Aorta (tissue), 5 donors: ENCODE results near the gene APAF1. TPM values are rescaled to one million over a fixed set of nuclear protein-coding genes. Genes with fewer than 3 reads are reported as not detected.
A peak's percentile ranks its signal among the peaks of the same experiment; 100 is the strongest.

ENCODE experiments used
- ATAC-seq: fragments of 200-7000 bp; cut with Tn5 transposase; one replicate; pipeline ENCODE4 v1.9.1; 2022; ENCODE audit warnings: moderate library complexity; ENCODE audit not compliant: low FRiP score
- DNase-seq, 2 donors: peaks; one replicate each; pipeline ENCODE4 v3.0.0-alpha.2; 2020
- H3K27ac ChIP-seq, 2 donors: one replicate each; pipeline ENCODE4 v1.5.1; 2013; ENCODE audit warnings: low read length in 2 of 2, mild to moderate bottlenecking in 2 of 2, moderate library complexity in 2 of 2, control low read depth in 1 of 2, inconsistent platforms in 1 of 2, low read depth in 1 of 2
- H3K27me3 ChIP-seq, 2 donors: one replicate each; pipeline ENCODE4 v1.6.1; 2013; ENCODE audit warnings: control low read depth in 1 of 2, low read length in 1 of 2, mild to moderate bottlenecking in 1 of 2, moderate library complexity in 1 of 2; ENCODE audit not compliant: insufficient read depth in 2 of 2, control insufficient read depth in 1 of 2
- H3K36me3 ChIP-seq, 2 donors: one replicate each; pipeline ENCODE4 v1.6.1; 2013; ENCODE audit warnings: control low read depth in 1 of 2, low read length in 1 of 2, mild to moderate bottlenecking in 1 of 2; ENCODE audit not compliant: insufficient read depth in 2 of 2, control insufficient read depth in 1 of 2
- H3K4me1 ChIP-seq, 2 donors: one replicate each; pipeline ENCODE4 v1.6.1; 2013; ENCODE audit warnings: low read length in 2 of 2, control low read depth in 1 of 2, mild to moderate bottlenecking in 1 of 2, moderate library complexity in 1 of 2; ENCODE audit not compliant: insufficient read depth in 2 of 2, control insufficient read depth in 1 of 2
- H3K4me3 ChIP-seq, 2 donors: one replicate each; pipeline ENCODE4 v1.5.1; 2013; ENCODE audit warnings: low read length in 2 of 2, control low read depth in 1 of 2, mild to moderate bottlenecking in 1 of 2
- H3K9me3 ChIP-seq: one replicate; pipeline ENCODE4 v1.6.1; 2013; ENCODE audit warnings: mild to moderate bottlenecking, low read length; ENCODE audit not compliant: control insufficient read depth
- WGBS, 2 donors: extraction: QIAGEN DNeasy Blood & Tissue Kit; methylation state at CpG; one replicate each; pipeline ENCODE4 v1.1.7; 2013; 5-methylcytosine and 5-hydroxymethylcytosine counted together
- intact Hi-C, 2 donors: fragments of 100-400 bp; cut with DNase I; formaldehyde crosslinking; loops; one replicate each; pipeline versions ENCODE4 v1.14.2 to v1.15.0; 2022
- polyA plus RNA-seq, 2 donors: library from polyadenylated mRNA; stranded (reverse); fragments of 200-250 nt; gene quantifications; one replicate each; pipeline ENCODE4 v1.2.3, GENCODE V29; 2013
- total RNA-seq, 2 donors: library from RNA; stranded (reverse); fragmentation: NEBNext Ultra II Directional; extraction: Animal tissue kit (Norgen Biotek cat#: 25700); gene quantifications; one replicate each; pipeline ENCODE4 v1.2.1, GENCODE V29; 2021
- donor health status: healthy with polysubstance abuse.
- donor health status: Bipolar disorder and iron deficiency.
- donor health status: DM: no; HTN: no; CAD: no.
- donor health status: DM: no; HTN: no; CAD: no.
- donor health status: DM: yes; HTN: yes; CAD: no.

The APAF1 gene
- total and polyA plus RNA-seq, 4 donors: 5.6 to 30.4 (median 10.2) TPM

DNA sequence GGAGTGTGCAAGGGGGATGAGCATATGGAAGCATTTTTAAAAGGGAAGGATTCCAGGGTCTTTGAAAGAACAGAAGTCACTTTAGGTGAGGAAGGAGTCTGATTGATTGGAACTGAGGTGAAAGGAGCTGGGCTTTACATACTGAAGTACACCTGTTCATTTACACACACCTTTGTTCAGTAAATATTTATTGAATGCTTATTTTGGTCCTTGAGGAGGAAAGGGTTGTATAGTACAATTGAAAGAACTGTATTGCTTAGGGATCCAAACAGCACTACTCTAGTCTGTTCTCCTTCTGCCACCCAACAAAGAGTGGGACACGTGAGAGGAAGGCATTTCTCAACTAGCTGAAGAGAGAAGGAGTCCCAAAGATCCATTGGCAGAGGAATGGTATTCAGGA is 63.9 kb downstream of the APAF1 start:
- H3K9me3 ChIP-seq: no peaks in the 10 kb centered on the region
- no peak overlapping the region for H3K27ac ChIP-seq
- WGBS, 2 donors: 74 to 95% methylated on average over 1 of the region's 1 CpG
- H3K36me3 ChIP-seq: peaks cover 0 to 4% of the 10 kb centered on the region in 2 donors
- DNase-seq (no peak), ATAC-seq (no peak)
- no peaks in the 10 kb centered on the region for H3K27me3 ChIP-seq
- intact Hi-C loops: no loop called here
- no peaks in the 10 kb centered on the region for H3K4me1 ChIP-seq
- no peak overlapping the region for H3K4me3 ChIP-seq

DNA sequence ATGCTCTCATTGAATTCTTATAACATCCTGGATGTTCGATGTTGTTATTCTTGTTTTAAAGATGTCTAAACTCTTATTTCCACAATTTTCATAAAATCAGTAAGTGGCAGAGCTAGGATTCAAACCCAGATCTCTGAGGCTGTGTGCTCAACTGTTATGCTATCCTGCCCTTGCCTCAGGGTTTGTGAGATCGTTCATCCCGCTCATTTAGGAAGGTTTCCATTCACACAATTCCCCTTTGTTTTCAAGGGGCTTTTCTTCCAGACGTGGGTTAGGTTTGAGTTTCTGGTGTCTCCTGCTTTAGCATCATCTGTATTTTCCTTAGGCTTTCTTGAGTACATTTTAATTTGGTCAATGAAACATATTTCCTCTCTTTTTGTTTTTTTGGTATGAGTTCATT is 69.3 kb downstream of the APAF1 start:
- Histone ChIP-seq H3K9me3 (no peaks in the 10 kb centered on the region), H3K36me3 (peaks cover 0 to 3% of the 10 kb centered on the region in 2 donors), H3K27me3 (no peaks in the 10 kb centered on the region), H3K4me3 (no peak overlapping the region), H3K4me1 (no peaks in the 10 kb centered on the region), H3K27ac (no peak overlapping the region)
- ATAC-seq: no peak
- 90 to 91% methylated on average over 4 of the region's 4 CpGs for WGBS, 2 donors
- intact Hi-C loops: no loop called here
- DNase-seq: no peak

GRCh38 chr12:98719515-98720504 is 74.7 kb downstream of the APAF1 start:
- Histone ChIP-seq H3K27me3 (no peaks in the 10 kb centered on the region), H3K36me3 (peaks cover 0 to 4% of the 10 kb centered on the region in 2 donors), H3K4me1 (no peaks in the 10 kb centered on the region), H3K27ac (no peak overlapping the region), H3K4me3 (no peak overlapping the region), H3K9me3 (no peaks in the 10 kb centered on the region)
- WGBS, 2 donors: 76 to 78% methylated on average over 6 of the region's 6 CpGs
- DNase-seq (no peak), ATAC-seq (no peak)
- intact Hi-C loops: loop anchor here in 1 of 2 donors (10.0 kb wide), 1 partner anchor 275 kb away; no protein-coding TSS in a partner anchor

DNA sequence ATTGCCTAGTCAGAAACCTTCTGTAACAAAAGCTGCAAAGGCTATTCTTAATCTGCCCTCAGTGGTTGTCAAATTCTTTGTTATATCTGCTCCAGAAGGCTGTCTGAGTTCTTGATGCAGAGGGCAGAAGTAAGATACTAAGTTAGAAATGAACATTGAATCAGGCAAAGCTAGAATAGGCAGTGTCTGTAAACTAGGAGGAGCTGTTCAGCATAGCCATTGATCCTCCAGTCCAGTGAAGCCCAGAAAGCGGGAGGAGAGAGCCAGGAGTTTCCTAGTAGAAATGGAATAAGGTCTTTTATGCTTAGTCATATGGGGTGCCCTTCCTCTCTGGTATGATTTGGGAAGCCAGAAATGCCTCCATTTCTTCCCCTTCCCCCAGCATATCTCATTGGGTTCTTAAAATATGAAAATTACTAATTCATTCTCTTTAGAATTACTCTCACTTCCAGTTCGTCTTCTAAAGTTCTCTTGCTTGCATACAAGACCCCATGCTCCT is 76.2 kb downstream of the APAF1 start:
- H3K4me1 ChIP-seq: no peaks in the 10 kb centered on the region
- no peak for ATAC-seq
- 88 to 89% methylated on average over 2 of the region's 2 CpGs for WGBS, 2 donors
- no peak overlapping the region for H3K27ac ChIP-seq
- no peaks in the 10 kb centered on the region for H3K9me3 ChIP-seq
- peaks cover 0 to 4% of the 10 kb centered on the region in 2 donors for H3K36me3 ChIP-seq
- DNase-seq: no peak
- H3K27me3 ChIP-seq: no peaks in the 10 kb centered on the region
- intact Hi-C loops: loop anchor here in 1 of 2 donors (10.0 kb wide), 1 partner anchor 274 kb away; no protein-coding TSS in a partner anchor
- H3K4me3 ChIP-seq: no peak overlapping the region

DNA sequence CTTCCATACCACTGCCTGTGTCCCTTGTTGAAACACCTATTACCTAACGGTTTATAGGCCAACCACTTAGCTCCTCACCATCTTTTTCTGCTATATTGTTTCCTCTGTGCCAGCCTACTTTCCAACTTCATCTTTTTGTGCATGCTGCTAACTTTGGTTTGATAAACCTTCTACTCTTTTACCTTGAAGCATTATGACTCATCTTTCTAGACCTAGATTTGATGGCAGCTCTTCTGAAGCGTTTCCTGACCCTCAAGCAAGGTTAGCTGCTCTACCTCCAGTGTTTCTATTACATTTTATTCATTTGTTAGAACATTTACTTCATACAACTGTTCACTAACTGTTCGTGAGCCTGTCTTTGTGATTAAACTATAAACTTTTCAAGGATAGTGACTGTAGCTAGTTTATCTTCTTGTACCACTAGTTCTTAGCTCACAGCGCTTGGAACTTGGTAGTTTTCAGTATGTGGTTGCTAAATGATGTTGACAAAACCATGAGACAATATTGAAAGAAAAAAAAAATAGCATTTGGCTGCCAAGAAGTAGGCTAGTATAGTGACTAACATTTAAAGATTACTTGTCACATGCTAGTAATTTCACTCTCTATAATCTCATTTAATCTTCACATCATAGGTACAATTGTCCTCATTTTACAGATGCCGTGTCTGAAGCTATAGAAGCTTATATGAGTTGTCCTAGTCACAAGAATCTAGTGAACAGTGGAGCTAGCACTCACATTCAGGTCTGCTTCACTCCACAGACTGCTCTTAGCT is 79.5 kb downstream of the APAF1 start:
- 88 to 89% methylated on average over 5 of the region's 5 CpGs for WGBS, 2 donors

DNA sequence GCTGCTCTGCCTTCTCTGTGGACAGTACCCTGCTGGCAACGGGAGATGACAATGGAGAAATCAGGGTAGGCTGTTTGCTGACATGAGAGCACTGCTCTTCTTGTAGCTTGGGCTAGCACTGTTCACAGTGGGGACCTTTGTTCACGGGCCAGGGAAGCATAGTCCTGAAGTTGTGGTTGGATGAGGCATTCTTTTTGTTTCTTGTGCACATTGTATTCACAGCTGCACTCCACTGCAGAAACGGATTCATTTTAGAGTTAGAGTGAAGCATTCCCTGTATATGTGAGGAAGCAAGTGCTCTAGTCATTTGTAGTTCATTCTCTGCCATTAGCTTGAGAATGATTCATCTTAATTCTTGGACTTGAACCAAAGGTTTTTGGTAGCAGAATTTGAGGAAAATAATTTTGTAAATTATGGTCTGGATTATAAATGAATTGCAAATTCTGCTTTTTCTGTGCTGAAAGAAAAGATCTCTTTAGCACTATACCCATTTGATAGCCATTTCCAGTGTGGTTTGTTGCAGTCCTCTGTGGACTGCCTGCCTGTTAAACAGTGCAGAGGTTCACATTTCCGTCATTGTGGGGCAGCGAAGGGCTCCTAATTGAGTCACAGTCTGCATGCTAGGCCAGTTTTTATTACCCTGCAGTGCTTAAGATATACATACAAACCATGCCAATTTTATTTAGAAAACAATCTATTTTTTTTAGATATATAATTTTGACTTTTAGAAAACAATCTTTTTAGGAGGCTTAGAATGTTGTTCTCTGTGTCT is 80.6 kb downstream of the APAF1 start:
- DNase-seq (peak in 1 of 2 donors; percentile 54), ATAC-seq (peak; percentile 74)
- Histone ChIP-seq H3K4me1 (no peaks in the 10 kb centered on the region), H3K4me3 (no peak overlapping the region), H3K27ac (no peak overlapping the region), H3K9me3 (no peaks in the 10 kb centered on the region), H3K36me3 (peaks cover 2 to 5% of the 10 kb centered on the region in 2 donors), H3K27me3 (no peaks in the 10 kb centered on the region)
- WGBS, 2 donors: 38 to 43% methylated on average over 5 of the region's 5 CpGs
- intact Hi-C loops: loop anchor here in 1 of 2 donors (10.0 kb wide), 1 partner anchor 269 kb away; no protein-coding TSS in a partner anchor

More for the DNA sequence above, 79.5 kb downstream of the APAF1 start:
- no peaks in the 10 kb centered on the region for H3K27me3 ChIP-seq
- no peak for DNase-seq
- no peak for ATAC-seq
- H3K9me3 ChIP-seq: no peaks in the 10 kb centered on the region
- H3K4me1 ChIP-seq: no peaks in the 10 kb centered on the region
- intact Hi-C loops: loop anchor here in 1 of 2 donors (10.0 kb wide), 1 partner anchor 270 kb away; no protein-coding TSS in a partner anchor
- H3K27ac ChIP-seq: no peak overlapping the region
- H3K4me3 ChIP-seq: no peak overlapping the region
- peaks cover 2 to 5% of the 10 kb centered on the region in 2 donors for H3K36me3 ChIP-seq

GRCh38 chr12:98727196-98727595 is 82.1 kb downstream of the APAF1 start:
- Histone ChIP-seq H3K36me3 (peaks cover 8 to 10% of the 10 kb centered on the region in 2 donors), H3K4me3 (no peak overlapping the region), H3K4me1 (no peaks in the 10 kb centered on the region), H3K27ac (no peak overlapping the region), H3K9me3 (no peaks in the 10 kb centered on the region), H3K27me3 (no peaks in the 10 kb centered on the region)
- 97 to 98% methylated on average over 5 of the region's 5 CpGs for WGBS, 2 donors
- intact Hi-C loops: loop anchor here in 1 of 2 donors (10.0 kb wide), 1 partner anchor 268 kb away; no protein-coding TSS in a partner anchor
- DNase-seq (no peak), ATAC-seq (no peak)

GRCh38 chr12:98730412-98730811 is 85.3 kb downstream of the APAF1 start:
- intact Hi-C loops: loop anchor here in 1 of 2 donors (10.0 kb wide), 1 partner anchor 264 kb away; no protein-coding TSS in a partner anchor
- ATAC-seq (no peak), DNase-seq (no peak)
- Histone ChIP-seq H3K9me3 (no peaks in the 10 kb centered on the region), H3K4me1 (no peaks in the 10 kb centered on the region), H3K4me3 (no peak overlapping the region), H3K27me3 (no peaks in the 10 kb centered on the region), H3K36me3 (peaks cover 7 to 13% of the 10 kb centered on the region in 2 donors), H3K27ac (no peak overlapping the region)
